ENCODE results near the gene RABGEF1. TPM values are rescaled to one million over a fixed set of nuclear protein-coding genes. Genes with fewer than 3 reads are reported as not detected.
"Not testable (repeated sequence)": the region's sequence is repeated elsewhere in the genome, so short reads cannot be mapped to it uniquely, and the experiment has no call there.

The RABGEF1 gene
- polyA plus RNA-seq (ENCODE audit: insufficient read length in 4 of 4), result 10 to 100 TPM; 29.0 to 39.2 (median 32.7) TPM

DNA sequence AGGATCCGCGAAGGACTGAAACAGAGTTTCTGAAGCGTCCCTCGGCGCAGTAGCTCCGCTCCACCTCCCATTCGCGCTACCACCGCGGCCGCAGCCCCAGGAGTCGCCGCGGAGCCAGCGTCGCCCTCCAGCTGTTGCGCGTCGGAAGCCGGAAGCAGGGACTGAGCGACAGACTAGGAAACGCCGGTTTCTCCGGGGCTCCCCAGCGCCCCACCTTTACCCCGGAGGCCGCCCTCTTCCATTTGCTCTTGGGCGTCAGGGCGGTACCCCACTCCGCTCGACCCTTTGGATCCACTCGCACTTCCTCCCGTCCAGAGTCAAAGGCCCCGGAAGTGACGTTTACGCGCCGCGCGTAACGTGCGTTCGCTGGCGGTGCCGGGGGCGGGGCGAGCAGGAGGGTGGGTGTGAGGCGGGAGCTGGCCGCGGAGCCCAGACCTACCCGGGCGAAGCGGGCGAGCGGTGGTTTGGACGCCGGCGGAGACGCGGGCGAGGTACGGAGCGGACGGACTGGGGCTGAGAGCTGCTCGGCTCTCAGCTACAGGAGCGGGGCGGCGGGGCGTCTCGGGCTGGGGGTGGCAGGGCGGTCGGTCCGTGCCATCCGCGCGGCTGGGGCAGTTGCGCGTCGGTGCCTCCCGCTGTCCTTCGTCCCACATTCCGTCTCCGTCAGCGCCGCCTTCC, at the start of gene RABGEF1:
RABGEF1 (plus strand) TSS at position 432 of the 678 bp plus-strand sequence. CDS start 31,167 bp downstream, outside the sequence.
- DNase-seq (ENCODE audit: low read depth in 4 of 4, low spot score in 2 of 4), result peak; percentile 88 to 98 (median 94)

- no peak for DNase-seq (ENCODE audit: low read depth in 4 of 4, low spot score in 2 of 4)
Measured at GRCh38 chr7:66693331-66693730, 47.2 kb upstream of the RABGEF1 start.

GRCh38 chr7:66694286-66694685, 46.2 kb upstream of the RABGEF1 start:
- DNase-seq (ENCODE audit: low read depth in 4 of 4, low spot score in 2 of 4), result no peak

GRCh38 chr7:66695417-66695816, 45.1 kb upstream of the RABGEF1 start:
- not testable (repeated sequence) for DNase-seq (ENCODE audit: low read depth in 4 of 4, low spot score in 2 of 4)

DNA sequence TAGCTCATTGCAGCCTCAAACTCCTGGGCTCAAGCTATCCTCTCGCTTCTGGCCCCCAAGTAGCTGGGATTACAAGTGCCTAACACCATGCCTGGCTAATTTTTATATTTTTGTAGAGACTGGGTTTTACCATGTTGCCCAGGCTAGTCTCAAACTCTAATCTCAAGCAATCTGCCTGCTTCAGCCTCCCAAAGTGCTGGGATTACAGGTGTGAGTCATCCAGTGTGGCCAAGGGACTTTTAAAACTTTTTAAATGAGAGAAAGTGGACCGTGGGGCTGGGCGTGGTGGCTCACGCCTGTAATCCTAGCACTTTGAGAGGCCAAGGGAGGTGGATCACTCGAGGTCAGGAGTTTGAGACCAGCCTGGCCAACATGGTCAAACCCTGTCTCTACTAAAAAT, 44.4 kb upstream of the RABGEF1 start:
- DNase-seq (ENCODE audit: low read depth in 4 of 4, low spot score in 2 of 4), result not testable (repeated sequence)

- DNase-seq (ENCODE audit: low read depth in 4 of 4, low spot score in 2 of 4), result no peak
Measured at GRCh38 chr7:66696774-66697191, 43.8 kb upstream of the RABGEF1 start.

DNA sequence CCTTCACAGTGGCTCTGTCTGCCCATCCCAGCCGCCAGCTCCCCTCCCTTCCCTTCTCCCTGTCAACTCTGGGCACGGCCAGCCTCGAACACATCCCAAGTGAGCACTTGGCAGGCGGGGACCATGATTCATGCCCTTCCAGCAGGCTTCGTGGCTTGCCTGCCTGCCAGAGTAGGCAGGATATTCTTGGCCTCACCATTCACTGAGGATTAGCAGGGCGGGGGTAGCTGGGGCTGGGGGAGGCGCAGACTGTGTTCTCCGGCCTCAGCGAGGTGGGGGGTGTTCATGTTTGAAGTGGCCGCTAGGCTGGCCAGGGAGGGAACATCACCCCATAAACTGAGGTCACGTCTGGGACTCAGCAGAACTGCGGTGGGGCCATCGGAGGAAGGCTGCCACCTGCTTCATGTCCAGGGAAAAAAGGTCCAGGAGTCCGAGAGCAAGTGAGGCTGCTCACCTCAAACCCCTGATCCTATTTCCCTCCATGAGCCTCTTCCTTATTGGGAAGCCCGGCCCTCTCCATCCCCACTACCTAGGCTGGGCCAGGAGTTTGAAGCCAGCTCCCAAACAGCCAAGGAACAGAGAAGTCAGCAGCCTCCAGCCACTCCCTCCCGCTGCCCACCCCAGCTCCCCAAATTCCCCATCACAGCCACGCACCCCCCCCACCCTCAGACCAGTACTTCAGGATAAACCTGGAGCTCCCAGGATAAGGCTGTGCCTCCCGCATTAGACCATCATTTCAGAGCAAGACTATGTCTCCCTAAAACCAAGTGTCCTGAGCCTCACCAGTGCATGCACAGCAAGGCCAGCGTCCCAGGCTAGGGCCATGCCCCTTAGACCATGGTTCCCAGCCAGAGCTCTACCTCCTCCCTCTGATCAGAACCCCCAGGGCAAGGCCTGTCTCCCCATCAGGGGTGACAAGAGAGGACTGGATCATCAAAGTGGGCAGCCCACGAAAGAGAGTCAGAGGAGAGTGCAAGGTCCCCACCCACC, 42.8 kb upstream of the RABGEF1 start:
- no peak for DNase-seq (ENCODE audit: low read depth in 4 of 4, low spot score in 2 of 4)

- DNase-seq (ENCODE audit: low read depth in 4 of 4, low spot score in 2 of 4), result no peak
Measured at GRCh38 chr7:66698652-66699205, 41.8 kb upstream of the RABGEF1 start.

- DNase-seq (ENCODE audit: low read depth in 4 of 4, low spot score in 2 of 4), result no peak
Measured at GRCh38 chr7:66699998-66700397, 40.5 kb upstream of the RABGEF1 start.

DNA sequence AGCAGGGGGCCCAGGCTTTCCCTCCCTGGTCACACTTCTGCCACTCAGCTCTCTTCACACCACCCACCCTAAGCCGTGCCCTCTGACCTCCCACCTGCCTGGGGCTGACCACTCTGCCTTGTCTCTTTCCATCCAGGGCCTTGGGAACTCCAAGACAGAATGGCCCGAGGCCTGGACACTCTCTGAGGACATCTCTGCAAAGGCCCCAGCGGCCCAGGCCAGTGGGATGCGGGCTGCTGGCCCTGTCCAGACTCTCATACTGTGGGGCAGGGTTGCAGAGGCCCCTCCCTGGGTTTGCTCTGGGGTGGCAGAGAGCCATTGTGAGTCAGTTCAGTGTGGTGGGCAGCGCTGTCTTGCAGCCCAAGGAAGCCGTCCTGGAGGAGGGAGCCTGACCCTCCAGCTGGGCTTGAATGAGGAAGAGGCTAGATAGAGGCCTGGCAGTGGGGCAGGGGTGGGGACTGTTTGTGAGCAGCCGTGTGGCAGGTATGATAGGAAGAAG, 39.9 kb upstream of the RABGEF1 start:
- no peak for DNase-seq (ENCODE audit: low read depth in 4 of 4, low spot score in 2 of 4)

DNA sequence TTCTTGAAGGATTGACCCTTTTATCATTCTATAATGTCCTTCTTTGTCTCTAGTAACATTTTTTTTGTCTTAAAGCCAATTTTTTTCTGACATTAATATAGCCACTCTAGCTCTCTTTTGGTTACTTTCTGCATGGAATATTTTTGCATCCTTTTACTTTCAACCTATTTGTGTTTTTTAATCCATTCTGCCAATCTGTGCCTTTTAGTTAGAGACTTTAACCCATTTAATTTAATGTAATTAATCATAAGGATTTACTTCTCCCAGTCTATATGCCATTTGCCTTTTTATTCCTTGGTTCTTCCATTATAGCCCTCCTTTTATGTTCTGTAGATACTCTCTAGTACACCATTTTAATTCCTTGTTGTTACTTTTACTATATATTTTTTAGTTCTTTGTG, 32.7 kb upstream of the RABGEF1 start:
- no peak for DNase-seq (ENCODE audit: low read depth in 4 of 4, low spot score in 2 of 4)

GRCh38 chr7:66710752-66711151, 29.8 kb upstream of the RABGEF1 start:
- not testable (repeated sequence) for DNase-seq (ENCODE audit: low read depth in 4 of 4, low spot score in 2 of 4)

- DNase-seq (ENCODE audit: low read depth in 4 of 4, low spot score in 2 of 4), result no peak
Measured at GRCh38 chr7:66713687-66714086, 26.8 kb upstream of the RABGEF1 start.

- DNase-seq (ENCODE audit: low read depth in 4 of 4, low spot score in 2 of 4), result not testable (repeated sequence)
Measured at GRCh38 chr7:66716634-66717033, 23.9 kb upstream of the RABGEF1 start.

DNA sequence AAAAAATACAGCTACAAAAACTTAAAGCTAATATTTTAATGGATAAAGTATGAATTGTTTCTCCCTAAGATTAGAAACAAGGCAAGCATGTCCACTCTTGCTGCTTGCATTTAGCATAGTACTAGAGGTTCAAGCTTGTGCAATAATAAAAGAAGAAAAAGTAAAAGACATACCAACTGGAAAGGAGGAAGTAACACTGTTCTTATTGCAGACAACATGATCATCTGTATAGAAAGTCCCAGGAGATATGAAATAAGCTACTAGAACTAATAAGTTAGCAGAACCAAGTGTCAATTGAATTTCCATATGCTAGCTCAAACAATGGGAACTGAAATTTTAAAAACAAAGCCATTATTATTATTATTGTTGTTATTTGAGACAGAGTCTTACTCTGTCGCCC, 20.0 kb upstream of the RABGEF1 start:
- DNase-seq (ENCODE audit: low read depth in 4 of 4, low spot score in 2 of 4), result no peak

DNA sequence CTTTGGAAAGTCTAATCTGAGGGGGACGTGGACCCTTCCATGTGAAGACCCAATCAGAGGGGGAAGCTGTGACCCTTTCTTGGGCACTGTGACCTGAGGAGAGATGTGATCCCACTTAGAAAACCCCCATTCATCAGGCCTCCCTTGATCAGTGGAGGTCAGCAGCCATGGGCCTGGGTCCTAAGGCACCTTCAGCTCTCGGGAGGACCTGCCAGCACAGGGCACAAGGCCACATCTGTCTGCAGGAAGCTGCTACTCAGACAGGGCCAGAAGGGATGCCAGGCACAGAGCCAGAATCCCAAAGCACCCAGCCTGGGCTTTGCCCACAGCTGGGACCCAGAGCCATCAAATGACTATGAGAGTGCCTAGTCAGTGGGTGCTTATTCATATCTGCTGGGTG, 14.7 kb upstream of the RABGEF1 start:
- no peak for DNase-seq (ENCODE audit: low read depth in 4 of 4, low spot score in 2 of 4)

DNA sequence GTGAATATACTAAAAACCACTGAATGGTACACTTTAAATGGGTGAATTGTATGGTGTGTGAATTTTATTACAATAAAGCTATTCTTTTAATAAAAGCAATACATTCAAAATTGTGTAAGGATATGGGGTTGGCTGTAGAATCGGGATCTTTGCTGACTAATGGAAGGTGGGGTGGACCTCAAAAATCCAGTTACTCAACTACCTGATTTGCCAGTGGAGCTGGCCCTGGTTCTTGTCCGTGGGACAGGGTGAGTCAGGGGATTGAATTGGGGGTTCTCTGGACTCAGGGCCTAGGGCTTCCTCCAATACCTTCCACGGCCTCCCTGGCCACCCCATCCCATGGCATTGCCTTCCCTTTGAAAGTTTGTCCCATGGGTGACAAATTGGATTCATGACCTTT, 13.5 kb upstream of the RABGEF1 start:
- DNase-seq (ENCODE audit: low read depth in 4 of 4, low spot score in 2 of 4), result no peak

- no peak for DNase-seq (ENCODE audit: low read depth in 4 of 4, low spot score in 2 of 4)
Measured at GRCh38 chr7:66728571-66728970, 12.0 kb upstream of the RABGEF1 start.

- DNase-seq (ENCODE audit: low read depth in 4 of 4, low spot score in 2 of 4), result no peak
Measured at GRCh38 chr7:66729274-66729673, 11.3 kb upstream of the RABGEF1 start.

DNA sequence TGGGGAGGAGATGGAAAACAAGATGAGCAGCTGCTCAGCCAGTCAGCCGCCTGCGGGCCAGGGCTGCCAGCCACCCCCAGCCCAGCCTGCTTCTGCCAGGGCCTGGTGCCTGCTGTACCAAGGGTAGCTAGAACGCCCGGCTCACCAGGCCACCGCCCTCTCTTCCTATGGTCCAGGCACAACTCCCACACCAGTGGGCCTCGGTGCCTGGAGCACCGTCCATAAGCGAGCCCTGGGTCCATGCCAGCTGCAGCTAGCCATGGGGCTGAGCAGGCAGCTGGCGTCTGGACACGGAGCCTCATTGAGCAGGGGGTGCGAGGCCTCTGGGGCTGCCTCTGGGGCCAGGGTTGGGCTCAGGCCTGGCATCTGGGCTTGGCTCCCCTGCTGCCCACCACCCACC, 8.5 kb upstream of the RABGEF1 start:
- DNase-seq (ENCODE audit: low read depth in 4 of 4, low spot score in 2 of 4), result no peak

DNA sequence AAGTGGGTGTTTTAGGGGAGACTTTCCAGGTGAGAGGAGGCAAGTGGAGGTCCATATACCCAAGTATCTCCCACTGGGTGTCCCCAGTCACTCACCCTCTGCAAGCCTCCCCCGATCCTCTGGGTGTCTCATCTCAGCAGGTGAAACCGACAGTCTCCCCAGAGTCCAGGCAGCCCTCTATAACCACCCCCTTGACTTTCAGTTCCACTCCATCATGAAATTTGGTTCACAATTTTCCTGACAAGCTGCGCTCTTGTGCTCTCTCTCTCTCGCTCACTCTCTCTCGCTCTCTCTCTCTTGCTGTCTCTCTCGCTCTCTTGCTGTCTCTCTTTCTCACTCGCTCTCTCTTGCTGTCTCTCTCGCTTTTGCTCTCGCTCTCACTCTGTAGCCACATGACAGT, 8.1 kb upstream of the RABGEF1 start:
- DNase-seq (ENCODE audit: low read depth in 4 of 4, low spot score in 2 of 4), result no peak

Measured in left renal cortex interstitium (tissue), 4 donors.